Measurements from ENCODE around the gene CLEC12A.

DNA sequence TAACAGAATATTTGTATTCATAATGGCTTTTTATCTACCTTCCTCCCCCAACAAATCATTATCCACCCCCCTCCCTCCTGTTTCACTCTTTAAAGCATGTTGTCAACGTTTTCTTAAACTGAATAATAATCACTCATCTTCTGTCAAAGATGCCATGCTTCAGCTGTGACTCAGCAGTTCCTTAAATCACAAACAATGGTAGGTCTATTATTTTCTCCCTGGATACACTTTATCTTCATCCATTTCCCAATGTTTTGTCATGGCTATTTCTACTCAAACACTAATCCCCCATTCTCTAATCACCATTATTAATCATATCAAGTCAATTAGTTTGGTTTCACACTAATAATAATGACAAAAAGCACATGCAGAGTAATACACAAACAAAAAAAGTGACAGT, 45.7 kb downstream of the CLEC12A start:
- TF ChIP-seq TEAD2 (CRISPR knock-in tag; IDR thresholded peaks at IDR 0.05): no peak
- TF ChIP-seq, protein P1, sequence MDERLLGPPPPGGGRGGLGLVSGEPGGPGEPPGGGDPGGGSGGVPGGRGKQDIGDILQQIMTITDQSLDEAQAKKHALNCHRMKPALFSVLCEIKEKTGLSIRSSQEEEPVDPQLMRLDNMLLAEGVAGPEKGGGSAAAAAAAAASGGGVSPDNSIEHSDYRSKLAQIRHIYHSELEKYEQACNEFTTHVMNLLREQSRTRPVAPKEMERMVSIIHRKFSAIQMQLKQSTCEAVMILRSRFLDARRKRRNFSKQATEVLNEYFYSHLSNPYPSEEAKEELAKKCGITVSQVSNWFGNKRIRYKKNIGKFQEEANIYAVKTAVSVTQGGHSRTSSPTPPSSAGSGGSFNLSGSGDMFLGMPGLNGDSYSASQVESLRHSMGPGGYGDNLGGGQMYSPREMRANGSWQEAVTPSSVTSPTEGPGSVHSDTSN (CRISPR knock-in tag; IDR thresholded peaks at IDR 0.05): no peak
- TF ChIP-seq ZNF292 (CRISPR knock-in tag; IDR thresholded peaks at IDR 0.05; ENCODE audit: borderline replicate concordance, low read depth): no peak
- no peak for TF ChIP-seq PREB (CRISPR knock-in tag; IDR thresholded peaks at IDR 0.05)
- no peak for TF ChIP-seq ZNF878 (CRISPR knock-in tag; IDR thresholded peaks at IDR 0.05)

All from HepG2 (cell line).